HG03039 (cell line): Measurements from ENCODE around the gene KIRREL3.

Experiments
- ATAC-seq: cut with Tn5 transposase; IDR thresholded peaks from one replicate; pipeline ENCODE4 v1.9.1; 2021; ENCODE audit warnings: mild to moderate bottlenecking, moderate library complexity; ENCODE audit not compliant: unreplicated experiment

Gene KIRREL3

DNA sequence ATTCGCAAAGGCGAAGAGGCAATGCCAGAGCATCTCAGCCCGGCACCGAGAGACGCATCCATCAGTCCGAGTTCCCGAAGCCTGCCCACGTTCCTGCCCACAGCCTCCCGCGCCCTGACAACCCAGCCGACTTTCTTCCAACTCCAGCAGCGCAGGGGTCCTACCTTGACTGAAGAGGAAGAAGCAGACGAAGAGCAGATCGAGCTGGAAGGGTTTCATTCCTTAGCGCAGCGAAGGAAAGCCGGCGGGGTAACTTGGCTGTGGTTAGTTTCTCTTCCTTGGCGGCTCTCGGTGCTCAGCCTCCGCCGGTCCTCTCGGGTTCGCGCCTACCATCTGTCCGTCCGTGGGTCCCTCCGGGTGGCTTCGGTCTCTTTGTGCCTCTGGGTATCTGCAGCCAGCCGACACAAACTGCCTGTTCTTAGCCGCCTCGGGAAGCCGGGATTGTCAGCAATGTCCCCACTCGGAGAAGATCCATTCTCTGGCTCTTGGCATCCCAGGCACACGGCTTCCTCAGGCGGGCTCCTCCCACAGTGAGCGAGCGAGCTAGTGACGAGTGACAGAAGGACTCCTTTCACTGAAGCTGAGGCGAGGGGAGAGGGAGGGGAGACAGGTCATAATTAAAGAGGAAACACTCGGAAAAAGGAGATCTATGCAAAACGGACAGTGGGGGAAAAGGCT is at the start of gene KIRREL3:
Gene KIRREL3, minus strand, starts transcription at position 480 of the 678 bp plus-strand sequence.
- no peak for ATAC-seq

- no peak for ATAC-seq
Observed at GRCh38 chr11:127050186-127050585, 49.6 kb upstream of the KIRREL3 start.

GRCh38 chr11:127049486-127049885 is 48.9 kb upstream of the KIRREL3 start:
- ATAC-seq = no peak

DNA sequence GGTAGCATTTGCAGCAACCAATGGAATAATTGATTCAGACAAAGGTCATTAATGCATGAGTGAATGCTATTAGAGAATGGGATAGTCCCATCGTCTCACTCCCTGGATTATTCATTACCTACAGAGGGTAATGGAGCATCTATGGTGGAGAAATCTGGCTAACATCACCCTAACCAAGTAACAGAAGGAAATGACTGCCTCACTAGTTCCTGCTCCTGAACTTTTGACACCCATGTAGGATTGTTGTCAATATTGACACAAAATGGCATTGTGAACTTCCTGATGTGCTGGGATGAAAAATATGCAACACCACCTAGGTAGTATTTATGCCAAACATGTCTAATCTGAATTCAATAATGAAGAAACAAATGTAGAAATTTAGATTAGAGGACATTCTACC is 44.0 kb upstream of the KIRREL3 start:
- no peak for ATAC-seq

DNA sequence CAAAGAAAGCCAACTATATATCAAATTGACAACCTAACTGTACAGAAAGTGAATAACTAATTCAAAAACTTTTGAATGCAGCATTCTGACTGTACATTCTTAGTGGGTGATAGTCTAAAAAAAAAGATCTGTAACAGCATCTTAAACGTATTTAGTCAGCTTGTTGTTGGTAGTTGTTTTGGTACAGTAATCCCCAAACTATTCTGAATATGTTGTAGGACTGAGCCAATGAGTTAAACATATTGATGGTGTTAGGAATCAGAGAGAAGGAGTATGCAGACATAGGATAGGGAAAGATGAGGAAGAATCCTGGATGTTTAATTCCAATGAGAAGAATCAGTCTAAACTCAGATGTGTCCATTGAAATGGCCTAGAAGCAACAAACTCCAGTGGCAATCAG is 41.9 kb upstream of the KIRREL3 start:
- no peak for ATAC-seq

DNA sequence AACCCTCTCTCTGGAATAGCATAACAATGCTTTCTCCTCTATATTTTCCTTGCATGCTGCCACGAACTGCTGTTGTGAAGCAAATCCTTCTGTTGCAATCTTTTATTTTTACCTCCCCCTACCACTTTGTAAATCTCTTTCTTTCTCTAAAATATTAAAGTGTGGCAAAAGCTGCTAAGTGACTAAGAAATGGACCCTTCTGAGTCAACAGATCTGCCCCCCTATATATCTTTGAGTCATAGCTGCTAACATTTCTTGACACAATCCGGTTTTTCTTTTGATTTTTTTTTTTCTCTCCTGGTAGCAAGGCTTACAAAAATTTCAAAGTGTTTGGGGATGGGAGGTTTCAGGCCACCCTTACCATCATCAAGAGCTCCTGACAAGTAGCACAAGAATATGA is 39.0 kb upstream of the KIRREL3 start:
- no peak for ATAC-seq

- ATAC-seq = no peak
Observed at GRCh38 chr11:127037596-127037995, 37.0 kb upstream of the KIRREL3 start.

DNA sequence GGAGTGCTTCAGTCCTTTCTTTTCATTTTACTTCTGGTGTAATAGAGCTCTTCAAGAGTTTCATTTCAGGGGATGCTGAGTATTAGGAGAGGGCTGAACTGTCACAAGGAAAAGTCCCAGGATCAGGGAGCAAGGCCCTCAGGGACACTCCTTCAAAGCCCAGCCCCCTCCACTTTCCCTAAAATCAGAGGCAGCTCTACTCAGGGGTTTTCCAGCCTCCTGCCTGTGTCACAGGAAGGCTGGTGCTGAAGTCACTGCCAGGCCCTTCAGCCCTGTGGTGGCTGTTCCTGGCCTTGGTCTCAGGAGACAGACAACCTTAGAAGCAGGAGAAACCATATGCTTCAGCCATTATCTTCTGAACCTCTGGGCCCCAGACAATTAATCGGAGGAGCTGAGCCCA is 36.4 kb upstream of the KIRREL3 start:
- ATAC-seq = no peak

- ATAC-seq = no peak
Observed at GRCh38 chr11:127035824-127036223, 35.3 kb upstream of the KIRREL3 start.

DNA sequence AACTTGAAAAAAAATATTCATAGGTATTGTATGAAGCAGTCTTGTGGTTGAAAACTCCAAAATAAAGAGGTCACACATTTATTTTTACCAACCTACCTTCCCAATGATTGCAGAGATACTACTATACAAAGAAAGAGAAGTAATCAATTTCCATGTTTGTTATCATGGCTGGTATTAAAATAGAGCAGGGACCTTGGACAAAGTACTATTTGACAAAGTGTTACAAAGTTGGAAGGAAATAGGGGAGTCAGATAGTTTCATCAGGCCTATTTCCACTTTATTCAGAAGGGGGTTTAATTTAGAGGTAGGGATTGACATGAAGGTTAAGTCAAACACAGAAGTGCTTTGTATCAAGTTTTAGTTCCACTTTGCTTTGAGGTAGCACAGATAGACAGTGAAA is 34.4 kb upstream of the KIRREL3 start:
- ATAC-seq = no peak

DNA sequence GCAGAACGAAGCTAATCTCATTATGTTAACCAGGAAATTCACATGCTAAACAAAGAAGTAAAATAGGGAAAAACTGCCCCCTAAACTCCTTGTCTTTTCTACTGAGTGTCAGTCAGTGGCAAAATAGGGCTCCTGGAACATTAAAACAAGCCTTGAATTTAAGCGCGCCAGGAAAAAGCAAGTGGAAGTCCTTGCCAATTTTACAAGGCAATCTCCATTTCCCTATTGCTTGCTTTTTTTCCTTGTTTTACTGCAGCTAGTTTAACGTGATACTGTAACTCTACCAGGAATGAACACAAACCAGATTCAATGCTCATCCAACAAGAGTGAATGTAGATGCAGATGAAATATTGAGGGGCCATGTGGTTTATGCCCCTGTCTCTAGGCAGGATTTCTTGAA is 28.1 kb upstream of the KIRREL3 start:
- ATAC-seq = no peak

- ATAC-seq = no peak
Observed at GRCh38 chr11:127027789-127028188, 27.2 kb upstream of the KIRREL3 start.

DNA sequence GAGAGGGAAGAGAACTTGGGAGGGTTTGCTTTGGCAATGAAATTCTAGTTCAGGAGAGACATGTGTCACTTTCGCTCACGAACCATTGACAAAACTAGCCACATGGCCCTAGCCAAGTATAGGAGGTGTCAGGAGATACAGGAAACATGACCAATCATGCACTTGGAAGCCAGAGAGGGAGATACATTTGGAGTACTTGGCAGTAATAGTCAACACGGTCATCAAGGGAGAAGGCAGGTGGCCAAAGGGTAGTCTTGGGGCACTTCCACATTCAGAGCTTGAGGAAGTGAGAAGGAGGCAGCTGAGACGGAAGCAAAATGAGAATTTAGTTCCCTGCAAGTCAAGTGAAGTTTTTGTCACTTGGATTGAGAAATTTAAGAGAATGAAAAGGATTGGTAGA is 26.4 kb upstream of the KIRREL3 start:
- no peak for ATAC-seq

GRCh38 chr11:127023991-127024390 is 23.4 kb upstream of the KIRREL3 start:
- no peak for ATAC-seq

- ATAC-seq = no peak
Observed at GRCh38 chr11:127018683-127019279, 18.2 kb upstream of the KIRREL3 start.

DNA sequence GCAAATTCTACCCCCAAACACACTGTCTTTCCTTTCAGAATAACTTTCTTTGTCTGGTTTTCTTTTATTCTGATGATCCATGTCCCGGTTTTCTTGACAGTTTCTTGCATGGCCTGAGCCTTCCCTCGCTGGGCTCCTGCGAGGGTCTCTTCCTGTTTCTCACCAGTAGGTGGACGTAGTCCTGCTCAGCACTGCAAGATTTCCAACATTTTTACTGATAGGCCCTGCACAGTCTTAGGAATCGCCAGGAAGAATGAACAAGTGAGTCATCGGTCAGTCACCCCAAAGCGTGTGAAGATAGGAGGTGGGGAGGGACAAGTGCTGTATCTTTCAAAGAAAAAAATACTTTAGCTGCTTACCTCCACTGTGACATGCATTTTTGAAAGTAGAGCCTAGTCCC is 16.9 kb upstream of the KIRREL3 start:
- ATAC-seq = no peak

- ATAC-seq = no peak
Observed at GRCh38 chr11:127013550-127013949, 13.0 kb upstream of the KIRREL3 start.

DNA sequence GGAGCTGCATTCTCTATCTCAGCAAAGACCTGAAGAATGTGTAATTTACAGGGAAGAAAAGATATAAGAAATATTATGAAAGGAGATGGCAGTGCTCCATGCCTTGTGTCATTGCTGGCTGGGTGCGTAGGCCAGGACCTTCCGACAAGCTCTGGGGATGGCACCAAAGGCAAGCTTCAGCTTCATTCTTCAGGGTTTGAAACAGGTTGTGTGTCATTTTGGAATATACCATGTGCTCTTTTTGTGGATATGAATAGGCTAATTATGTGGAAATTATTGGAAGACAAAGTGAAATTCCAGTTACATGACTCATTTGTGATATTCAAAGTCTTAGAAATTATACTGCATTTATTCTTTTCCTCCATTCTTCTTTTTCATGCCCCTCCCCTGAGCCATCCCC is 5.7 kb upstream of the KIRREL3 start:
- ATAC-seq = no peak

GRCh38 chr11:127003260-127003981 is 2.9 kb upstream of the KIRREL3 start:
- no peak for ATAC-seq

- no peak for ATAC-seq
Observed at GRCh38 chr11:127002669-127003259, 2.2 kb upstream of the KIRREL3 start.

DNA sequence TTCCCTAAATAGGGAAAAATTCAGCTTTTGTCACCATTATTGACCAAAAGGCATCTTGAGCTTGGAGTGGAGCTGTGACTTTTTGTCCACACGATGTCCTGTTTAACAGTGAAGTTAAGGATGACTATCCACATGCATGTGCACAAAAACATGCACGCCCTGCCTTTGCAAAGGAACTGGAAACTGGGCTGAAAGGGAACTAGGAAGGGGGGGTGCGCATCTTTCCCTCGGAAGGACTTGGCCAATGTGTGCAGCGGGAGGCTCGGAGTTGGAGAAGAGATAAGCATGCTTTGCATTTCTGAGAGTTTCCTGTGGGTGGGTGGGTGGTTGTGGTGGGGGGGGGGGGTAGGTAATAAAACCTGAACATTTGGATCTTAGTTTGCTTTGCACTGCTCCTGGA is 411 bp upstream of the KIRREL3 start:
- no peak for ATAC-seq

DNA sequence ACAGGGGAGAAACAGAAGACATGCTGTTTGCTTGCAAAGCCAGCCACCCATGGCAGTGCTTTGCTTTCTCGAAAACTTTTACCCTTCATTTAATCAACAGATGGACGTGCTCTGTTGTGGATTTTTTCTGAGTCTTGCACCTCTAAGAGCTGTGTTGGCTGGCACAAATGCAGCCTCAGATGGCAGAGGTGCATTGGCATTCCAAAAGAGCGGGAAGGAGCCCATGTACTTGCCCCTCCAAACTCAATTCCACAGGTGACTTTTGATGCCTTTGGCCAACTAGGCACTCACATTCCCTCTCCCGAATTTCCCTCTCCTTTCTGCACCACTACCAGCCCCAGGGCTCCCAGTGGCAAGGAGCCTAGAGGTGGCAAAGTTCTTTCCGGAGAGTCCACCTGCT is 1.2 kb downstream of the KIRREL3 start:
- no peak for ATAC-seq
